H9 (cell line): ENCODE results near the gene ASPSCR1. TPM values are rescaled to one million over a fixed set of nuclear protein-coding genes. Genes with fewer than 3 reads are reported as not detected.

Experiments used
- DNase-seq: peaks from one replicate; pipeline ENCODE4 v3.0.0-alpha.2; 2017
- H2AFZ ChIP-seq: one replicate; pipeline ENCODE4 v1.6.1; 2013; ENCODE audit warnings: mild to moderate bottlenecking, low read length, control low read depth, moderate library complexity
- H2AK5ac ChIP-seq: 2 replicates; pipeline ENCODE4 v1.6.1; 2013; ENCODE audit warnings: low read length, control low read depth, mixed read lengths; ENCODE audit not compliant: insufficient read length
- H2BK120ac ChIP-seq: one replicate; pipeline ENCODE4 v1.6.1; 2013; ENCODE audit warnings: low read depth, mild to moderate bottlenecking, low read length, control low read depth, inconsistent platforms; ENCODE audit not compliant: poor library complexity, severe bottlenecking
- H2BK12ac ChIP-seq: 2 replicates; pipeline ENCODE4 v1.6.1; 2013; ENCODE audit warnings: low read length, control low read depth, mixed read lengths, low read depth; ENCODE audit not compliant: insufficient read length
- H2BK15ac ChIP-seq: 2 replicates; pipeline ENCODE4 v1.6.1; 2013; ENCODE audit warnings: low read depth, low read length, control low read depth
- H2BK20ac ChIP-seq: one replicate; pipeline ENCODE4 v1.6.1; 2013; ENCODE audit warnings: low read depth, mild to moderate bottlenecking, low read length, control low read depth, inconsistent platforms; ENCODE audit not compliant: poor library complexity, severe bottlenecking
- H2BK5ac ChIP-seq: 2 replicates; pipeline ENCODE4 v1.6.1; 2013; ENCODE audit warnings: low read length, control low read depth, mixed read lengths; ENCODE audit not compliant: insufficient read length
- H3K14ac ChIP-seq: 2 replicates; pipeline ENCODE4 v1.6.1; 2013; ENCODE audit warnings: low read length, control low read depth; ENCODE audit not compliant: insufficient read depth
- H3K18ac ChIP-seq: 2 replicates; pipeline ENCODE4 v1.6.1; 2013; ENCODE audit warnings: low read depth, mild to moderate bottlenecking, mixed read lengths, low read length, control low read depth; ENCODE audit not compliant: insufficient read length
- H3K23ac ChIP-seq: 2 replicates; pipeline ENCODE4 v1.6.1; 2013; ENCODE audit warnings: low read length, control low read depth, mixed read lengths, low read depth; ENCODE audit not compliant: insufficient read length
- H3K23me2 ChIP-seq: 2 replicates; pipeline ENCODE4 v1.6.1; 2013; ENCODE audit warnings: low read depth, mild to moderate bottlenecking, mixed read lengths, low read length, control low read depth; ENCODE audit not compliant: insufficient read length, poor library complexity, severe bottlenecking
- H3K27ac ChIP-seq: 2 replicates; pipeline ENCODE4 v1.5.1; 2013; ENCODE audit warnings: low read length, control low read depth, mixed read lengths, low read depth; ENCODE audit not compliant: insufficient read length
- H3K27me3 ChIP-seq: 2 replicates; pipeline ENCODE4 v1.6.1; 2013; ENCODE audit warnings: low read length, control low read depth, inconsistent platforms; ENCODE audit not compliant: insufficient read depth
- H3K4ac ChIP-seq: 2 replicates; pipeline ENCODE4 v1.6.1; 2013; ENCODE audit warnings: low read depth, mild to moderate bottlenecking, control low read depth, inconsistent platforms, low read length, moderate library complexity
- H3K4me1 ChIP-seq: 2 replicates; pipeline ENCODE4 v1.6.1; 2013; ENCODE audit warnings: low read length, control low read depth, inconsistent platforms; ENCODE audit not compliant: insufficient read depth
- H3K4me2 ChIP-seq: 2 replicates; pipeline ENCODE4 v1.6.1; 2013; ENCODE audit warnings: low read length, control low read depth, mixed read lengths; ENCODE audit not compliant: insufficient read length, insufficient read depth
- H3K56ac ChIP-seq: 2 replicates; pipeline ENCODE4 v1.6.1; 2013; ENCODE audit warnings: low read depth, mild to moderate bottlenecking, mixed read lengths, low read length, control low read depth; ENCODE audit not compliant: insufficient read length
- H3K79me1 ChIP-seq: 2 replicates; pipeline ENCODE4 v1.6.1; 2013; ENCODE audit warnings: low read depth, mild to moderate bottlenecking, moderate library complexity, low read length, control low read depth, inconsistent platforms; ENCODE audit not compliant: insufficient read depth, poor library complexity, severe bottlenecking
- H3K79me2 ChIP-seq: 2 replicates; pipeline ENCODE4 v1.6.1; 2013; ENCODE audit warnings: low read length, control low read depth, inconsistent platforms; ENCODE audit not compliant: insufficient read depth
- H3K9ac ChIP-seq: 2 replicates; pipeline ENCODE4 v1.6.1; 2013; ENCODE audit warnings: low read length, control low read depth, mixed read lengths; ENCODE audit not compliant: insufficient read length; ENCODE audit errors: extremely low read depth
- H3K9me3 ChIP-seq: one replicate; pipeline ENCODE4 v1.6.1; 2013; ENCODE audit warnings: low read depth, low read length, inconsistent platforms; ENCODE audit not compliant: control insufficient read depth
- H3T11ph ChIP-seq: one replicate; pipeline ENCODE4 v1.6.1; 2013; ENCODE audit warnings: mild to moderate bottlenecking, low read length, control low read depth, inconsistent platforms
- H4K20me1 ChIP-seq: one replicate; pipeline ENCODE4 v1.6.1; 2013; ENCODE audit not compliant: control insufficient read depth, insufficient read length, insufficient read depth
- H4K5ac ChIP-seq: 2 replicates; pipeline ENCODE4 v1.6.1; 2013; ENCODE audit warnings: low read depth, mild to moderate bottlenecking, mixed read lengths, low read length, control low read depth; ENCODE audit not compliant: insufficient read length
- H4K8ac ChIP-seq: replicated peaks from 2 replicates; pipeline ENCODE4 v1.6.1; 2013; ENCODE audit warnings: low read length, control low read depth, mixed read lengths, low read depth; ENCODE audit not compliant: insufficient read length
- H4K91ac ChIP-seq: 2 replicates; pipeline ENCODE4 v1.6.1; 2013; ENCODE audit warnings: low read depth, mild to moderate bottlenecking, moderate library complexity, mixed read lengths, low read length, control low read depth; ENCODE audit not compliant: insufficient read length
- H3K27ac Mint-ChIP-seq, 3 experiments: 2 replicates in 2 of 3; 3 replicates in 1 of 3; pipeline ENCODE4 v1.8.0; 2020 to 2021; ENCODE audit warnings: mixed read lengths in 3 of 3, mild to moderate bottlenecking in 1 of 3, moderate library complexity in 1 of 3
- H3K27me3 Mint-ChIP-seq: 2 replicates; pipeline ENCODE4 v1.8.0; 2021; ENCODE audit warnings: low read depth, mild to moderate bottlenecking, moderate library complexity, mixed read lengths
- H3K36me3 Mint-ChIP-seq, 3 experiments: 2 replicates in 2 of 3; 3 replicates in 1 of 3; pipeline ENCODE4 v1.8.0; 2020 to 2021; ENCODE audit warnings: low read depth in 3 of 3, mixed read lengths in 3 of 3; ENCODE audit not compliant: insufficient read depth in 1 of 3
- H3K4me1 Mint-ChIP-seq, 2 experiments: 2 replicates each; pipeline ENCODE4 v1.8.0; 2020; ENCODE audit warnings: mixed read lengths in 2 of 2
- H3K4me3 Mint-ChIP-seq, 2 experiments: 2 replicates in 1 of 2; 3 replicates in 1 of 2; pipeline ENCODE4 v1.8.0; 2020 to 2021; ENCODE audit warnings: mild to moderate bottlenecking in 2 of 2, mixed read lengths in 2 of 2, moderate library complexity in 1 of 2
- H3K9me3 Mint-ChIP-seq, 2 experiments: 2 replicates in 1 of 2; 3 replicates in 1 of 2; pipeline ENCODE4 v1.8.0; 2020; ENCODE audit warnings: mild to moderate bottlenecking in 2 of 2, mixed read lengths in 2 of 2, moderate library complexity in 1 of 2
- CTCF ChIP-seq: fragments of 200-600 bp; sonication (generic); conservative IDR thresholded peaks from 3 replicates; pipeline ENCODE4 v1.8.0; 2021; ENCODE audit warnings: antibody characterized with exemption, mild to moderate bottlenecking
- WGBS: extraction: QIAGEN DNeasy Blood & Tissue Kit; methylation state at CpG from one replicate; pipeline ENCODE4 v1.1.7; 2013; ENCODE audit warnings: missing lambda C conversion rate, low lambda C conversion rate, mixed read lengths; ENCODE audit not compliant: insufficient read length; ENCODE audit errors: extremely low coverage; 5-methylcytosine and 5-hydroxymethylcytosine counted together
- total RNA-seq: library from RNA; stranded (reverse); gene quantifications from 2 replicates; pipeline ENCODE4 v1.2.1, GENCODE V29; 2021

ASPSCR1 gene
- total RNA-seq, 1 experiment from 2014 or later, result 50.9 TPM

- no peaks in the 10 kb centered on the region for H3K79me1 ChIP-seq
- no peaks in the 10 kb centered on the region for H3K27me3 ChIP-seq
- no peaks in the 10 kb centered on the region for H3K9me3 ChIP-seq
- H3K27ac ChIP-seq, result no peak overlapping the region
- H3K23me2 ChIP-seq, result no peaks in the 10 kb centered on the region
- Mint-ChIP-seq H3K27ac (no peak overlapping the region; a peak in 1 of 7 replicates), H3K9me3 (no peaks in the 10 kb centered on the region), H3K4me1 (0 out of 4 replicates have a peak, but pooled peaks cover 0 to 2% of the 10 kb centered on the region in 2 experiments), H3K36me3 (no peaks in the 10 kb centered on the region), H3K4me3 (no peak overlapping the region), H3K27me3 (no peaks in the 10 kb centered on the region; the same call in 1 of the 2 replicates)
- H3K23ac ChIP-seq, result no peak overlapping the region
- no peak overlapping the region for H3K9ac ChIP-seq
- no CpG with 5 or more reads among the region's 19 CpGs for WGBS
- no peak overlapping the region for H3K56ac ChIP-seq
- H4K91ac ChIP-seq, result no peak overlapping the region
- no peak overlapping the region for H2BK20ac ChIP-seq
- H2BK12ac ChIP-seq, result no peak overlapping the region
- no peak overlapping the region for H2AFZ ChIP-seq
- no peaks in the 10 kb centered on the region for H3K79me2 ChIP-seq
- H2BK120ac ChIP-seq, result no peak overlapping the region
- no peak for DNase-seq
- no peaks in the 10 kb centered on the region for H4K20me1 ChIP-seq
- no peak overlapping the region for H2BK15ac ChIP-seq
- H3K18ac ChIP-seq, result no peak overlapping the region
- no peak overlapping the region for H4K5ac ChIP-seq
- no peak overlapping the region for H4K8ac ChIP-seq
- no peak overlapping the region for H3K4me2 ChIP-seq
- H3K14ac ChIP-seq, result no peak overlapping the region; the same call in 1 of the 2 replicates
- H2BK5ac ChIP-seq, result no peak overlapping the region
- no peak overlapping the region for H2AK5ac ChIP-seq
- no peak overlapping the region for H3T11ph ChIP-seq
- H3K4ac ChIP-seq, result no peak overlapping the region
- TF ChIP-seq CTCF, result no peak
- no peaks in the 10 kb centered on the region for H3K4me1 ChIP-seq
These were observed 35.3 kb downstream of the ASPSCR1 start for GRCh38 chr17:82012640-82013295.
